ENCODE measurements around the gene ZBTB44.
"Not testable (repeated sequence)": the region's sequence is repeated elsewhere in the genome, so short reads cannot be mapped to it uniquely, and the experiment has no call there.

Gene ZBTB44

GRCh38 chr11:130318031-130318673, 3.4 kb upstream of the ZBTB44 start:
- no peaks in the 10 kb centered on the region for H3K27me3 Mint-ChIP-seq
- H3K9me3 Mint-ChIP-seq, result peaks cover 3% of the 10 kb centered on the region
- H3K4me3 Mint-ChIP-seq, result no peak overlapping the region
- peaks cover 3% of the 10 kb centered on the region for H3K36me3 Mint-ChIP-seq
- H3K27ac Mint-ChIP-seq, result no peak overlapping the region
- H3K4me1 Mint-ChIP-seq, result peaks cover 15% of the 10 kb centered on the region

- Mint-ChIP-seq H3K4me3 (peak overlapping the region; percentile 91), H3K9me3 (no peaks in the 10 kb centered on the region)
Measured at GRCh38 chr11:130315354-130315970, 745 bp upstream of the ZBTB44 start.

GRCh38 chr11:130314184-130314749, 450 bp downstream of the ZBTB44 start:
- Mint-ChIP-seq H3K9me3 (no peaks in the 10 kb centered on the region), H3K4me3 (peak overlapping the region; percentile 98), H3K4me1 (peaks cover 46% of the 10 kb centered on the region), H3K36me3 (peaks cover 4% of the 10 kb centered on the region), H3K27ac (peak overlapping the region; percentile 98), H3K27me3 (no peaks in the 10 kb centered on the region)

More at GRCh38 chr11:130315354-130315970, 745 bp upstream of the ZBTB44 start:
- Mint-ChIP-seq H3K4me1 (peaks cover 39% of the 10 kb centered on the region), H3K27ac (peak overlapping the region; percentile 98), H3K27me3 (no peaks in the 10 kb centered on the region), H3K36me3 (peaks cover 2% of the 10 kb centered on the region)

- Mint-ChIP-seq H3K27me3 (no peaks in the 10 kb centered on the region), H3K27ac (peak overlapping the region; percentile 97), H3K4me3 (peak overlapping the region; percentile 98), H3K4me1 (peaks cover 53% of the 10 kb centered on the region), H3K9me3 (no peaks in the 10 kb centered on the region), H3K36me3 (peaks cover 4% of the 10 kb centered on the region)
Measured at GRCh38 chr11:130313383-130314183, 1.1 kb downstream of the ZBTB44 start.

- H3K4me3 Mint-ChIP-seq, result peak overlapping the region; percentile 98
- peaks cover 7% of the 10 kb centered on the region for H3K36me3 Mint-ChIP-seq
- H3K27me3 Mint-ChIP-seq, result no peaks in the 10 kb centered on the region
- peaks cover 59% of the 10 kb centered on the region for H3K4me1 Mint-ChIP-seq
- H3K27ac Mint-ChIP-seq, result peak overlapping the region; percentile 68
- H3K9me3 Mint-ChIP-seq, result no peaks in the 10 kb centered on the region
Measured at GRCh38 chr11:130312046-130312445, 2.7 kb downstream of the ZBTB44 start.

DNA sequence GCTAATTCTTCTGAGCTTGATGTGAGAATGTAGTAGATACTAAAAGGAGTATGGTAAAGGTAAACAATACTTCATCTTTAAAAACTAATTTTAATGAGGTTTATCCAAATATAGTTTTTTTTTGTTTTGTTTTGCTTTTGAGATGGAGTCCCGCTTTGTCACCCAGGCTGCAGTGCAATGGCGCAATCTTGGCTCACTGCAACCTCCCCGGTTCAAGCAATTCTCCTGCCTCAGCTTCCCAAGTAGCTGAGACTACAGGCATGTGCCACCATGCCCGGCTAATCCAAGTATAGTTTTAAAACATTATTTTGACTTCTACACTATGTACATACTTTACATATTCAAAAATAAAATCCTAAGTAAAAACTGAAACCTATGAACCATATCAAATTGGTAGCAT, 4.1 kb downstream of the ZBTB44 start:
- Mint-ChIP-seq H3K4me1 (peaks cover 63% of the 10 kb centered on the region), H3K9me3 (no peaks in the 10 kb centered on the region), H3K27ac (no peak overlapping the region), H3K36me3 (peaks cover 12% of the 10 kb centered on the region), H3K4me3 (no peak overlapping the region), H3K27me3 (no peaks in the 10 kb centered on the region)

DNA sequence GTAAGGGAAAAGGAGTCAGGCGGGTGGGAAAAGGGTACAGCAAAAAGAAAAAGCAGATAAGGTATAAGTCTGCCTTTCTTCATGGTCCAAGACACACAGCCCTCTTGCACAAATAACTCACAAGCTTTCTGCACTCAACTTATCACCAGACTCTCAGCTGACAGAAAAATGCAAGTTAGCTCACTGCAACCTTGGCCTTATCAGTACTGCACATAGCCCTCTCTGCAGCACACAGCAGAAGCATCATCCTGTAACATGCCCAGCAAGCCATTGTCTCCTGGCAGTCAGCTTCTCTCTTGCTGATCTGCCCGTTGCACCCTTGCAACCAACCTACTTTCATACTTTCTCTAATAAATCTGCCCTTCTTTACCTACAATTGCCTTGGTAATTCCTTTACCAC, 5.8 kb downstream of the ZBTB44 start:
- Mint-ChIP-seq H3K9me3 (no peaks in the 10 kb centered on the region), H3K4me3 (no peak overlapping the region), H3K27ac (no peak overlapping the region), H3K27me3 (no peaks in the 10 kb centered on the region), H3K36me3 (peaks cover 12% of the 10 kb centered on the region), H3K4me1 (peaks cover 69% of the 10 kb centered on the region)

DNA sequence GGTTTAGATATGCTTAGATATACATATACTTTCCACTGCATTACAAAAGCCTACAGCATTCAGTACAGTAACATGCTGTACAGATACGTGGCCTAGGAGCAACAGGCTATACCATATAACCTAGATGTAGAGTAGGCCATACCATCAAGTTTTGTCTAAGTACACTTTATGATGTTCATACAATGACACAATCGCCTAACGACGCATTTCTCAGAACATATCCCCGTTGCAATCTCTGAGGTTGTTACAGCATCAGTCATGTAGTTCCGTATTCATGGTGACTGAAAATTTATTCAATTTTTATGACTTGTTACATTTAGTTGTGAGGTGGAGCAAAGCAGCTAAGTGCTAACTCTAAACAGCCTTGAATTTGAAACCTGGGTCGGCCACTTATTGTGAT, 6.7 kb downstream of the ZBTB44 start:
- Mint-ChIP-seq H3K4me3 (no peak overlapping the region), H3K4me1 (peaks cover 66% of the 10 kb centered on the region), H3K36me3 (peaks cover 10% of the 10 kb centered on the region), H3K27me3 (no peaks in the 10 kb centered on the region), H3K27ac (no peak overlapping the region), H3K9me3 (no peaks in the 10 kb centered on the region)

- Mint-ChIP-seq H3K36me3 (peaks cover 23% of the 10 kb centered on the region), H3K9me3 (no peaks in the 10 kb centered on the region), H3K27me3 (no peaks in the 10 kb centered on the region), H3K4me3 (no peak overlapping the region), H3K27ac (no peak overlapping the region), H3K4me1 (peaks cover 69% of the 10 kb centered on the region)
Measured at GRCh38 chr11:130304651-130305050, 10.1 kb downstream of the ZBTB44 start.

GRCh38 chr11:130301002-130301401, 13.7 kb downstream of the ZBTB44 start:
- no peaks in the 10 kb centered on the region for H3K9me3 Mint-ChIP-seq
- H3K4me3 Mint-ChIP-seq, result no peak overlapping the region
- peaks cover 14% of the 10 kb centered on the region for H3K36me3 Mint-ChIP-seq
- H3K4me1 Mint-ChIP-seq, result peaks cover 70% of the 10 kb centered on the region
- H3K27ac Mint-ChIP-seq, result no peak overlapping the region
- no peaks in the 10 kb centered on the region for H3K27me3 Mint-ChIP-seq

DNA sequence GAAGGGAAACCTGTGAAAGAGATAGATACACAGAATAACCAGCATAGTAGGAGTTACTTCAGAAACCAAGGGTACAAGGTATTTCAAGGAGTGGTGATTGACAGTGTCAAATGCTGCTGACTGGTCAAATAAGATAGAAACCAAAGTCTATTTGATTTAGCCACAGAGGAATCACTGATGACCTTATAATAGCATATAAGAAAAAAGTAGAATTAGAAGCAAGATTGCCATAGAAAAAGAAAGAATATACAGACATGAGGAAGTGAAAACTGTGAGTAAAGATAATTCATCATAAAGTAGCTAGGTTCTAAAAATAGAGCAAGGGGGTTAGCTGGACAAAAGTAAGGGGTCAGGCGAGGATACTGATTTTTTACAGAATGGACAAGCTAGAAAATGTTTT, 14.2 kb downstream of the ZBTB44 start:
- Mint-ChIP-seq H3K4me1 (peaks cover 68% of the 10 kb centered on the region), H3K27ac (no peak overlapping the region), H3K4me3 (no peak overlapping the region), H3K36me3 (peaks cover 14% of the 10 kb centered on the region), H3K27me3 (no peaks in the 10 kb centered on the region), H3K9me3 (no peaks in the 10 kb centered on the region)

DNA sequence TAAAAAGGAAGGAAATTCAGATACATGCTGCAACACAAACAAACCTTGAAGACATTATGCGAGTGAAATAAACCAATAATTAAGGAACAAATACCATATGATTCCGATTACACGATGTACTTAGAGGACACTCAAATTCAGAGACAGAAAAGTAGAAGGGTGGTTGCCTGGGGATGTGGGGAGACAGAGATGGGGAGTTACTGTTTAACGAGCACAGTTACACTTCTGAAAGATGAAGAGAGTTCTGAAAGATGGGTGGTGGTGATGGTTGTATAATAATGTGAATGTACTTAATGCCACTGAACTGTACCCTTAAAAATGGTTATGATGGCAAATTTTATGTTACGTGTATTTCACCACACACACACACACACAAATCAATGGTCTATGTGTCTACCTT, 14.7 kb downstream of the ZBTB44 start:
- Mint-ChIP-seq H3K9me3 (no peaks in the 10 kb centered on the region), H3K4me3 (no peak overlapping the region), H3K27me3 (no peaks in the 10 kb centered on the region), H3K36me3 (peaks cover 18% of the 10 kb centered on the region), H3K4me1 (peaks cover 67% of the 10 kb centered on the region), H3K27ac (peak overlapping the region; percentile 18)

DNA sequence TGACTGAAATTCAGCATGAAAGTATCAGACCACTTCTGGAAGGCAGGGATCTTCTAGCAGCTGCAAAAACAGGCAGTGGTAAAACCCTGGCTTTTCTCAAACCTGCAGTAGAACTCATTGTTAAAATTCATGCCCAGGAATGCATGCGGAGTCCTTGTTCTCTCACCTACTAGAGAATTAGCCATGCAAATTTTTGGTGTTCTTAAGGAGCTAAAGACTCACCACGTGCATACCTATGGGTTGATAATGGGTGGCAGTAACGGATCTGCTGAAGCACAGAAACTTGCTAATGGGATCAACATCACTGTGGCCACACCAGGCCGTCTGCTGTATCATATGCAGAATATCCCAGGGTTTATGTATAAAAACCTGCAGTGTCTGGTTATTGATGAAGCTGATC, 19.1 kb downstream of the ZBTB44 start:
- H3K4me1 Mint-ChIP-seq, result peaks cover 48% of the 10 kb centered on the region
- H3K27ac Mint-ChIP-seq, result no peak overlapping the region
- no peaks in the 10 kb centered on the region for H3K9me3 Mint-ChIP-seq
- peaks cover 14% of the 10 kb centered on the region for H3K36me3 Mint-ChIP-seq
- no peaks in the 10 kb centered on the region for H3K27me3 Mint-ChIP-seq
- H3K4me3 Mint-ChIP-seq, result no peak overlapping the region

- H3K4me3 Mint-ChIP-seq, result no peak overlapping the region
- no peaks in the 10 kb centered on the region for H3K27me3 Mint-ChIP-seq
- peaks cover 36% of the 10 kb centered on the region for H3K4me1 Mint-ChIP-seq
- no peak overlapping the region for H3K27ac Mint-ChIP-seq
- H3K9me3 Mint-ChIP-seq, result peaks cover 14% of the 10 kb centered on the region
- H3K36me3 Mint-ChIP-seq, result peaks cover 35% of the 10 kb centered on the region
Measured at GRCh38 chr11:130282111-130282510, 32.6 kb downstream of the ZBTB44 start.

- not testable (repeated sequence) for H3K4me3 Mint-ChIP-seq, H3K27ac Mint-ChIP-seq, H3K27me3 Mint-ChIP-seq
- Mint-ChIP-seq H3K4me1 (peaks cover 33% of the 10 kb centered on the region), H3K36me3 (peaks cover 34% of the 10 kb centered on the region), H3K9me3 (peaks cover 14% of the 10 kb centered on the region)
Measured at GRCh38 chr11:130281341-130281740, 33.4 kb downstream of the ZBTB44 start.

DNA sequence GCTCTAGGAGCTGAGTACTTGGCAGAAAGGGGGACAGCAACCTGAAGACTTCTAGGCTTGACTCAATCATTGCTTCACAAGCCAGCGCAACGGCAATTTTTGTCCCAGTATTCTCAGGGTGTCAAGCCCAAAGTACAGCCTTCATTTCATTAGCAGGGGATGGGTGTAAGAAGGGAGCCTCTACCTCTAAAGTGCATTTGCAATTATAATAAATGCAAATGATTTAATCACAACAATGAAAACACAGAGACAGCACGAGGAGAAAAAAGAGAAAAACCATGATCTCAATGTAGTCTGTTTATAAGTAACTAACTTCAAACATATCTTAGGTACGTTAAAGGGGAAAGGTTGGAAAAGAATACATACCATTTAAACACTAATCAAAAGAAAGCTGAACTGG, 34.7 kb downstream of the ZBTB44 start:
- Mint-ChIP-seq H3K36me3 (peaks cover 33% of the 10 kb centered on the region), H3K27me3 (no peaks in the 10 kb centered on the region), H3K9me3 (peaks cover 14% of the 10 kb centered on the region), H3K4me3 (no peak overlapping the region), H3K27ac (no peak overlapping the region), H3K4me1 (peaks cover 31% of the 10 kb centered on the region)
